HG03280 (cell line): ENCODE measurements around the gene SUSD2.
"Not testable (repeated sequence)": the region's sequence is repeated elsewhere in the genome, so short reads cannot be mapped to it uniquely, and the experiment has no call there.

ENCODE experiments used
- ATAC-seq: cut with Tn5 transposase; IDR thresholded peaks from one replicate; pipeline ENCODE4 v1.9.1; 2021; ENCODE audit warnings: mild to moderate bottlenecking, moderate library complexity; ENCODE audit not compliant: unreplicated experiment

The SUSD2 gene

GRCh38 chr22:24181088-24181995 lies at the start of gene SUSD2:
Gene SUSD2, plus strand, starts transcription at chr22:24181487. Its CDS starts 33 bp downstream, at chr22:24181520.
- ATAC-seq = no peak

- no peak for ATAC-seq
Observed at GRCh38 chr22:24133187-24133965, 47.9 kb upstream of the SUSD2 start.

- ATAC-seq = no peak
Observed at GRCh38 chr22:24134090-24134846, 47.0 kb upstream of the SUSD2 start.

- not testable (repeated sequence) for ATAC-seq
Observed at GRCh38 chr22:24136533-24136932, 44.8 kb upstream of the SUSD2 start.

- ATAC-seq = no peak
Observed at GRCh38 chr22:24137595-24137994, 43.7 kb upstream of the SUSD2 start.

GRCh38 chr22:24138649-24139420 lies 42.5 kb upstream of the SUSD2 start:
- ATAC-seq = no peak

GRCh38 chr22:24140357-24140756 lies 40.9 kb upstream of the SUSD2 start:
- no peak for ATAC-seq

- ATAC-seq = no peak
Observed at GRCh38 chr22:24141586-24141985, 39.7 kb upstream of the SUSD2 start.

- no peak for ATAC-seq
Observed at GRCh38 chr22:24142241-24142640, 39.0 kb upstream of the SUSD2 start.

- no peak for ATAC-seq
Observed at GRCh38 chr22:24142831-24143230, 38.5 kb upstream of the SUSD2 start.

GRCh38 chr22:24144056-24144777 lies 37.1 kb upstream of the SUSD2 start:
- no peak for ATAC-seq

- ATAC-seq = no peak
Observed at GRCh38 chr22:24144778-24145085, 36.6 kb upstream of the SUSD2 start.

- ATAC-seq = no peak
Observed at GRCh38 chr22:24145446-24146193, 35.7 kb upstream of the SUSD2 start.

GRCh38 chr22:24146194-24146616 lies 35.1 kb upstream of the SUSD2 start:
- no peak for ATAC-seq

- no peak for ATAC-seq
Observed at GRCh38 chr22:24146791-24147353, 34.4 kb upstream of the SUSD2 start.

- no peak for ATAC-seq
Observed at GRCh38 chr22:24147666-24148065, 33.6 kb upstream of the SUSD2 start.

- ATAC-seq = no peak
Observed at GRCh38 chr22:24148266-24149197, 32.8 kb upstream of the SUSD2 start.

GRCh38 chr22:24149198-24149590 lies 32.1 kb upstream of the SUSD2 start:
- no peak for ATAC-seq
